GM18909 (cell line): ENCODE results near the gene OR51B6.
"Not testable (repeated sequence)": the region's sequence is repeated elsewhere in the genome, so short reads cannot be mapped to it uniquely, and the experiment has no call there.

Source experiments
- ATAC-seq: cut with Tn5 transposase; IDR thresholded peaks from one replicate; pipeline ENCODE4 v1.9.1; 2021; ENCODE audit warnings: mild to moderate bottlenecking; ENCODE audit not compliant: unreplicated experiment, poor library complexity

Gene OR51B6, protein sequence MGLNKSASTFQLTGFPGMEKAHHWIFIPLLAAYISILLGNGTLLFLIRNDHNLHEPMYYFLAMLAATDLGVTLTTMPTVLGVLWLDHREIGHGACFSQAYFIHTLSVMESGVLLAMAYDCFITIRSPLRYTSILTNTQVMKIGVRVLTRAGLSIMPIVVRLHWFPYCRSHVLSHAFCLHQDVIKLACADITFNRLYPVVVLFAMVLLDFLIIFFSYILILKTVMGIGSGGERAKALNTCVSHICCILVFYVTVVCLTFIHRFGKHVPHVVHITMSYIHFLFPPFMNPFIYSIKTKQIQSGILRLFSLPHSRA

DNA sequence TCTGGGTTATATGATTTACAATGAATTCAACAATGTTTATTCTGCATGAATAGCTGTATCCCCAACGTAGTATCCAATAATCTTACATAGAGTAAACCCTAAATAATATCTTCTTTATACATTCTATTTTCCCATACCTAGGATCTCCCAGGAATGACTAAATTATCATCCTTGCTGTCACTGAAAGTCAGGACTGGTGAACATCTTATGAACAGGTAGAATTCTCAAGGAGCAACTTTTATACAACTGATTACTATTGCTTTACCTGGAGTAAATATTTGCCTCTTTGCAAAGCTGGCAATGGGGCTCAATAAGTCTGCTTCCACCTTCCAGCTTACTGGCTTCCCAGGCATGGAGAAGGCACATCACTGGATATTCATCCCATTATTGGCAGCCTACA is at the start of gene OR51B6:
TSS of gene OR51B6 (plus strand) at position 301 of the 400 bp plus-strand sequence. CDS start at position 301, 0 bp downstream.
- ATAC-seq: no peak

DNA sequence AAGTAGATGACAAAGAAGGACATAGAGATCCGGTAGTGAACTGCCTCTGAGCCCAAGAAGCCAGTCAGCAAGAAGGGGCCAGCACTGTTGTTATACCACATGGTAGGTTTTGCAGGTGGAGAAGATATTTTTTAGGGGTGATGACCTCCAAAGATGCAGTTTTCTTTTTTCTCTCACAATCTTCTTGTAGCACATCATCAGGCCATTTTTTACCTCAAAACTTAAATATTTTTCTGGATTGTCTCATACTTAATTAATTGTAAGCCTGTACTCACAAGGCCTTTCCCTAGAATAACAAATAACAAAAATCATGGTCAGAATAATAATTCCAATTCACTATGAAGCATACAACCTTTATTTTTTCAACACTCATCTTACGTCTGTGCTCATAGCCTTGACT is 49.5 kb upstream of the OR51B6 start, which contains the start of gene OR51B4:
TSS of gene OR51B4 (minus strand) at position 101 of the 400 bp plus-strand sequence. CDS start at position 101, 0 bp downstream.
- no peak for ATAC-seq

DNA sequence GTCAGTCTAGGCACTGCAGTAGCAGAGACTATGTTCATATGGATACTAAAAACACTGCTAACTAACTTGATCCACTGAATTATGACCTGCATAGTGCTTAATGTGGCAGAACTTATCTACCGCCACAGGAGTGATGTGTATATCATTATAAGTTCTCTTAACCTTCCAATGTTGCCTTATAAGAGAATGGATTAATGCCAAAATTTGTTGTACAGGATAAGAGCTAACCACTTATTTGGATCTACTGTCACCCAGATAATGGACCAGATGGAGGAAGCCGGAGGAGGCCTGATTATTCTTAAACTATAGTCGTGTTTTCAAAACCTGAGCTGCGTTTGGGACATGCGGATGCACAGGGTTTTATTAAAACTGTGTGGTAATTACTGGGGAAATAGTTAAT is 47.7 kb upstream of the OR51B6 start:
- no peak for ATAC-seq

DNA sequence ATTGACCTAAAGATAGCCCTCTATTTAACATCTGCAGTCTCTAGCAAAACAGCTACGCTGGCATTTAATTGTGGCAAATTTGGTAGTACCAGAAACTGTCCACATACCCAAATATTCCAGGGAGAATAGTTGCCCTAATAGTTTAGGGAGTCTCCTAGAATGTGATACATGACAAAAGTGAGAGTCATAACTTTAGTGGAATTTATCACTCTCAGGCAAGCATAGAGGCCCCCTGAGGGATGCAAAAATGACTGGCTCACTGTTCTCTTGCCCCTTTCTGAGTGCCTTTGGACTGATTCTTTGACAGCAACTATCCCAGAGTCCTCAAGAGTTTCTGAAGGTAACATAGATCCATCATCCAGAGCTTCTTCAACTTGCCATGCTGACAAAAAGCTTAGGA is 47.3 kb upstream of the OR51B6 start:
- ATAC-seq: no peak

DNA sequence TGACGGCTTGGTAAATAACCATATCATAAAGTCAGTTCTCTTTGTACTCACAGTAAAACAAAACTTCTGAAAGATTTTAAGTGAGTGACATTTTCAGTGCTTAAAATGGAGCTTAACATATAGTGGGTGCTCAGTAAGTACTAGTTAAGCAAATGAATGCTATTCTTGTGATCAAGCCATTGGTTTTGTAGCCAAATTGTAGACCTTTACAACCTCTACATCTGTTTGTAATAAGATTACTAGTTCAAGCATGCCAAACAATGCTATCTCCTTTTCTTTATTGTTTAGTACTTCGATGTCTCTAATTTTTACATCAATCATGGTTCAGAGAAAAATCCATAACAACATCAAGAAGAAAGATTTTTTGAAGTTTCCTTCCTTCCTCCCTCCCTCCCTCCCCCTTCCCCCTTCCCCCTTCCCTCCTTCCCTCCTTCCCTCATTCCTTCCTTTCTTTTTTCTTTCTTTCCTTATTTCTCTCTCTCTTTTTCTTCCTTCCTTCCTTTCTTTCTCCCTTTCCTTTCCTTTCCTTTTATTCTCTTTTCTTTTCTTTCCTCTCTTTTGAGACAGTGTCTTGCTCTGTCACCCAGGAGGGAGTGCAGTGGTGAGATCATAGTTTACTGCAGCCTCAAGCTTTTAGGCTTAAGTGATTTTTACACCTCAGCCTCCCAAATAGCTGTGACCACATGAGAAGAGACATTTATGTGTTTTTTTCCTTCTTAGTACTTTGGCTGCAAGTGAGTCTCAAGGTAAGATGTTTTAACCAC is 43.9 kb upstream of the OR51B6 start:
- ATAC-seq: no peak

DNA sequence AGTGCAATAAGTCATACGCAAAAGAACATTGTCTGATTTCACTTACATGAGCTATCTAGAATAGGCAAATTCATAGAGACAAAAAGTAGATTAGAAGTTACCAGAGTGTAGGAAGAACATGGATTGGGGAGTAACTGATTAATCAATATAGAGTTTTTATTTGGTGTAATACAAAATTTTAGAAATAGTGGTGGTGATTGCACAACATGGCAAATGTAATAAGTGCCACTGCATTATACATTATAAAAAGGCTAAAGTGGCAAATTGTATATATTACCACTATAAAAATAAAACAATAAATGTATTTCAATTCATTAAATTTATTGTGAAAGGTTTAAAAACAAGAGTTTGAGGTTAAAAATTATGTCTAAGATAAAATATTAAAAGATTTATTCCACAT is 40.9 kb upstream of the OR51B6 start:
- no peak for ATAC-seq

DNA sequence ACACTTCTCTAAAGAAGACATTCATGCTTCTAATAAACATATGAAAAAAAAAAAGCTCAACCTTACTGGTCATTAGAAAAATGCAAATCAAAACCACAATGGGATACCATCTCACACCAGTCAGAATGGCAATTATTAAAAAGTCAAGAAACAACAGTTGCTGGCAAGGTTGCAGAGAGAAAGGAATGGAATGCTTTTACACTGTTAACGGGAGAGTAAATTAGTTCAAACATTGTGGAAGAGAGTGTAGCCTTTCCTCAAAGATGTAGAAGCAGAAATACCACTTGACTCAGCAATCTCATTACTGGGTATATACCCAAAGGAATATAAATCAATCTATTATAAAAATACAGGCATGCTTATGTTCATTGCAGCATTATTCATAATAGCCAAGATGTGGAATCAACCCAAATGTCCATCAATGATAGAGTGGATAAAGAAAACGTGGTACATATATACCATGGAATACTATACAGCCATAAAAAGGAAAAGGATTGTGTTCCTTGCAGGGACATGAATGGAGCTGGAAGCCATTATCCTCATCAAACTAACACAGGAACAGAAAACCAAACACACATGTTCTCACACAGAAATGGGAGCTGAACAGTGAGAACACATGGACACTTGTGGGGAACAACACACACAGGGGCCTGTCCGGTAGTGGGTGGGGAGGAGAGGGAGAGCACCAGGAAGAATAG is 37.8 kb upstream of the OR51B6 start:
- ATAC-seq: not testable (repeated sequence)

DNA sequence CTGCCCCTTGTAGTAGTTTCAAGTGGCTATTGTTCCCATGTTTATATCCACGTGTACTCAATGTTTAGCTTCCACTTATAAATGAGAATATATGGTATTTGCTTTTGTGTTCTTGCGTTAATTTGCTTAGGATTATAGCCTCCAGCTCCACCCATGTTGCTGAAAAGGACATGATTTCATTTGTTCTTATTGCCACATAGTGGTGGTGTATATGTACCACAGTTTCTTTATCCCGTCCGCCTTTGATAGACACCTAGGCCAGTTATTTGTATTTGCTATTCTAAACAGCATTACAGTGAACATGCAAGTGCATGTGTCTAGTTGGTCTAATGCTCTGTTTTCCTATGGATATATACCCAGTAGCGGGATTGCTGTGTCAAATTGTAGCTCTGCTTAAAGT is 34.0 kb upstream of the OR51B6 start:
- no peak for ATAC-seq

DNA sequence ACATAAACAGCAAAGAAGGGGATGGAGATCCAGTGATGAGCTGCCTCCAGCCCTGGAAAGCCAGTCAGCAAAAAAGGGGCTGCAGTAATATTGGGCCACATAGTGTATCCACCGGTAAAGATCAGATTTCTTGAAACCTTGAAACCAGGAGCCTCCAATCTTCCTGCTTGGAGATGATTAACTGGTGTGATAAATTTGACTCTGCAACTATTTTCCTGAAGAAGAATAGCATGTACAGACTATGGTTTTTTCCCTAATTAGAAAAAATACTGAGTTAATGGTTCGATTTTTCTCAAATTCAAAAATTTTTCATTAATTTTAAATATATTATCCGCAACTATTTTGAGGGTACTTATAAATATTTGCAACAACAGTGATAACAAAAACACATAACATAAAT is 27.1 kb upstream of the OR51B6 start, which contains the start of gene OR51B2:
TSS of gene OR51B2 (minus strand) at position 101 of the 400 bp plus-strand sequence. CDS start at position 101, 0 bp downstream.
- ATAC-seq: no peak

DNA sequence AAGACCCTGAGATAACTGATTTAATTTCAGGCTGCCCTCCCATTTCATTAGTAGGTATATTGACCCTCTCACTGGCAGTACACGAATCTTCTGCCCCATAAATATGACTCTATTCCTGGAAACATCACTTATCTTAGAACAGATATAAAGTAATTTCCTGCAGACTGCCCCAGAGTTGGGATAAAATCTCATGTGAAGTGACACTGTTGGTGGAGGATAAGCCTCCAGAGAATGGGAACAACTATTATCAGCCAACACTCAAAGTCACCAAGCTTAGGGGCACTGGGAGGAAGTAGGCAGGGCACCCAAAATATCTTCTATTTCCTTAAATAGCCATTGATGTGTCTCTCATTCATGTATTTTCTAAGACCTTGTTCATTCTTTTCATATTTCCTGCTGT is 16.1 kb upstream of the OR51B6 start:
- ATAC-seq: no peak

DNA sequence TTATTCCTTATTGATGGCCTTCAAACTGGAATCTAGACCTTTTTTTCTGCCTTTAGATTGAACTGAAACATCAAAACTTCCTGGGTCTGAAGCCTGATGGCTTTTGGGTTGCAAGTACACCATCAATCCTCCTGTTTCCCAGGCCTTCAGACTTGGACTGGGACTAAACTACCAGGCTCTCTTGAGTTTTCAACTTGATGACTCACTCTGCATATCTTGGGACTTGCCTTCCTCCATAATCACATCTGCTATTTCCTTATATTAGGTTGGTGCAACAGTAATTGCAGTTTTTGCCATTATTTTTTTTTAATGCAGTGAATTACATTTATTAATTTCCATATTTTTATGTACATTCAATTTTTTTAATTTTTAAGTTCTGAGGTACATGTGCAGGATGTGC is 15.0 kb upstream of the OR51B6 start:
- no peak for ATAC-seq

DNA sequence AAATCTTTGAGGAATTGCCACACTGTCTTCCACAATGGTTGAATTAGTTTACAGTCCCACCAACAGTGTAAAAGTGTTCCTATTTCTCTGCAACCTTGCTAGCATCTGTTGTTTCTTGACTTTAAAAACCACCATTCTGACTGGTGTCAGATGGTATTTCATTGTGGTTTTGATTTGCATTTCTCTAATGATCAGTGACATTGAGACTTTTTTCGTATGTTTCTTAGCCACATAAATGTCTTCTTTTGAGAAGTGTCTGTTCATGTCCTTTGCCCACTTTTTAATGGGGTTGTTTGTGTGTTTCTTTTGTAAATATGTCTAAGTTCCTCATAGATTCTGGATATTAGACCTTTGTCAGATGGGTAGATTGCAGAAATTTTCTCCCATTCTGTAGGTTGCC is 14.1 kb upstream of the OR51B6 start:
- ATAC-seq: not testable (repeated sequence)

DNA sequence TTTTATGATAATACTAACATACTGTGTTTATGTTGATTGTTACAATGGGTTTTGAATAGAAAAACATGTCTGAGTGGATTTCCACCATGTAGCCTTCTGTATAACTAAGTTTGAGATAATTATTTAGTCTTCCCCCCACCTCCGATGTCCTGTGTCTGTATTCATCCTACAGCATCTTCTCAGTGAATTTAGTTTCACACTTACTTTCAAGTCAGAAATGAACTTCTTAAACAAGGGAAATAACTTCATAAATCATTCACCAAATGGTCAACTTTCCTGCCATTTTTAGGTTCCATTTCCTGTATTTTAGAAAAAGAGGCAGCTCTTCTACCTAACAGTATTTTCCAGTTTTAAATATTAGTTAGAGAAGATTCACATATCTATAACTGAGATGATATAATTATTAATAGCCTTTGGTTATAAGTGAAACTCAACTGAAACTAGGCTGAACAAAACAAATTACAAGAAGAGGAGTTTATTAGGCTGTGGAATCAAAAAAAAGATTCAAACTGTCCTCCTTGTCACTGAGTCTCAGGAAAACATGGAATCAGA is 11.5 kb upstream of the OR51B6 start:
- ATAC-seq: peak; percentile 86

DNA sequence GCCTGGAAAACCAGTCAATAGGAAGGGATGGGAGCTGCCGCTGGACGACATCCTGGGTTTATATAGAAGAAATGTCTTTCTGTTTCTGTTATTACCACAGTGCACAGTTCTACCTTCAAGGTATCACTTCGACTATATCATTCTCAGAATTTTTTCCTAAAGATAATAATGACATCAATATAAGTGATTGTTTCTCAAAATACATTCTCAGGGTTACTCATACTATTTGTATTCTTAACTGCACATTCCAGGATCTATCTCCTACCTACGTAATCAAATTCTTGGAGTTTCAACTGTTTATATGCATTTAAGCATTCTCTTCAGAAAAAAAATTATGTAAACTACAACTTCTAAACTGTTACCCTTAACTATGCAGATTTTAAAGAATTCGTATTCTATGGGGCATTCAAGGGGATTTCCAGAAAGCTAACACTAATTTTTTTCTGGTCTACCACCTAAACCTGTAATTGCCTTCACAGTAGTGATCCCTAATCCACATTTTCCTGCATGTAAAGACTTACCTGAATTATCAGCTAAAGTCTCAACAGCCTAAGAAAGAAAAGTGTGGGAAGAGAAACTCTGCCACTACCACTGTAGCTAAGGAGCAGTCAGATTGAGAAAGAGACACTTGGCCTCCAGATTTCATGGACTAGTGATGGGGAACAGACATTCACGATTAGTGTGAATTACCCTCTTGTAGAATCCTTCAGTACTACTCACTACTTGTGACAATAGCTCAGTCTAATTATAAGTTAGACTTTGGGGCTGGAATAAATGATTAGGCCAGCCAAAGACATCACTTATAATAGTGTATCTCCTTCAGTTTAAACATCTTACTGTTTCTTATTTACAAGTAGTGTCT is 7.6 kb upstream of the OR51B6 start, which contains the start of gene OR51B5:
TSS of gene OR51B5 (minus strand) at position 51 of the 862 bp plus-strand sequence. CDS start at position 51, 0 bp downstream.
- no peak for ATAC-seq

DNA sequence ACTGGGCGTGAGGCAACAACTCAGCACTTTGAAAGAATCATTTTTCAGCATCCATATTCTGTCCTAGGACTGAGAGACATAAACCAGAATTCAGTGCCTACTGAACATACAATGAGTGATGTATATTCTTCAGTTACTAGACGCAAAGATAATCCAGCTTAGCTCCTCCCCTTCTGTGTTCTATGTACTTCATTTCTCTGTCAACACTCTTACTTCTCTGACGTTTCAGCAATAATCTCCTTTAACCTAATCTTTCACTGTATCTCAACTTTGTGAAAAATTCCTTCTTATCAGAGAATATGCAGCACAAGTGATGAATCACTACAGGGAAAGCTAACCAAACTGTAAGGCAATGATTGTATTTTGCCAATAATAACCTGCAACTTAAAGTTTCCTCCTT is 5.5 kb upstream of the OR51B6 start:
- ATAC-seq: no peak

DNA sequence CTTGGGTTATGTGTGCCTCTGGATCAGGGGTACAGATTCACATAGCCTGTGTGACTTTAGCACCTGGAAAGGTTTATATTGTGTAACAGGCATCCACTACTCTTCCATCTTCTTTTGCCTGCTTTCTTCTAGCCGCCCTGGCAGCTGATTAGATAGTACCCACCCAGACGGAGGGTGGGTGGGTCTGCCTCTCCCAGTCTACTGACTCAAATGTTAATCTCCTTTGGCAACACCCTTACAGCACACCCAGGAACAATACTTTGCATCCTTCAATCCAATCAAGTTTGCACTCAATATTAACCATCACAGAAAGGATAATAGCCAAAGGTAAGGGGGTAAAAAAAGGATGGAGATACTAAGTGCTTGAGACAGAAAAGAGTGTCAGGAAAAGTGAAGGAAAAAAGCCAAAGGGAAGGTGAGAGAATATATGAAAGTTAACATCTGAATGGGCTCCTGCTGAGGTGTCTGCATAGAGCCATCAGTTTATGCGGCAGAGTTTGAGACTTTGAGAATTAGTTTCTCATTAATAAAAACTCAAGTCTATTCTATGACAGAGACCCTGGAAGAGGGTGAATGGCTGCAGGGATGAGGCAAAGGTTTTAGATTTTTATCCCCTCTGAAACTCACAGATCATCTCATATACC is 2.6 kb upstream of the OR51B6 start:
- ATAC-seq: no peak

DNA sequence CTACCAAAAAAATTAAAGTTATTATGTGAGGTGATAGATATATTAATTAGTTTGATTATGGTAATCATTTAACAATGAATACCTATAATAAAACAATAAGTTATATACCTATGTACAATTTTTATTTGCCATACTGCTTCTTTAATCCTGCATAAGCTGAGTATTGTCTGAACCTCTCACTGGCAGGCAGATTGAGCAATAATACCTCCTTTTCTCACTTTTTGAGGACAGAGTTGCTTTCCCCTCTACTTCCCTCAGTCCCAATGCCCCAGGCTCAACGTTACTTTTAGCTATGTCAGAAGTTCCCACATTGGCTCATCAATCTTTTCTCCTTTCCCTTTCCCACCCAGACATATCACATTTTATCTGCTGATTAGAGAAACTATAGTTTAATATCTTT is 1.8 kb upstream of the OR51B6 start:
- ATAC-seq: no peak

DNA sequence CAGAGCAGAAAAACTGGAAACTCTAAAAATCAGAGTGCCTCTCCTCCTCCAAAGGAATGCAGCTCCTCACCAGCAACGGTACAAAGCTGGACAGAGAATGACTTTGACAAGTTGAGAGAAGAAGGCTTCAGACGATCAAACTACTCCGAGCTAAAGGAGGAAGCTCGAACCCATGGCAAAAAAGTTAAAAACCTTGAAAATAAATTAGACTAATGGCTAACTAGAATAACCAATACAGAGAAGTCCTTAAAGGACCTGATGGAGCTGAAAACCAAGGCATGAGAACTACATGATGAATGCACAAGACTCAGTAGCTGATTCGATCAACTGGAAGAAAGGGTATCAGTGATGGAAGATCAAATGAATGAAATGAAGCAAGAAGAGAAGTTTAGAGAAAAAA is 4.7 kb downstream of the OR51B6 start:
- ATAC-seq: not testable (repeated sequence)

DNA sequence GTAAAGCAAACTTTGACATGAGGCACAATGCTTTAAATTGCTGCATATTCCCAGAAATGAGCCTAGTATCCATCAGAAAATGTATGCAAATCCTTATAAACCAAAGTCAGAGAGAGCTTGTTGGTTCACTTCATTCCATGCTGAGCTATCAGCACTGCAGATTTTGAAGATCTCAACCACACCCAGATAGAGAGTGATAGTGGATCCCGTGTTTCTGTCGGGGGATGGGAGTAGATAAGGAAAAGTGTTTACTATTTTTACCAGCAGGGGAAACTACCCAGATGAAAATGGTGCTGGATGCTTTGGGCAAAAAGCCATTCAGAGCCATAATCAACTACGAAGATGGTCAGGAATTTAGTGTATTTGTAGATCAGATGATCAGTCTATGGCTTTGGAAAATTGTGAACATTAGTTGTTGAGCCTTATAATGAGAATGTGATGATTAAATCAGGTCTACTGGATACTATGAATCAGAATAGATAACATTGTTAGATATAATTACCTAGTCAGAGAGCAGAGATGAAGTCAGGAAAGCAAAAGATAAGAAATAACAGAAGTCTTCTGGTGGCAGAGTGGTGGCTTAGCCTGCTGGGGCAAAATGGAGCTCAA is 10.8 kb downstream of the OR51B6 start:
- ATAC-seq: no peak
